Fibroblast of pulmonary artery (primary cell): ENCODE data around the gene ACTG1.

Source experiments
- DNase-seq: peaks from one replicate; pipeline ENCODE4 v3.0.0-alpha.2; 2010; ENCODE audit warnings: low read depth
- H3K4me3 ChIP-seq: replicated peaks from 2 replicates; pipeline ENCODE4 v1.5.1; 2011; ENCODE audit warnings: low read depth, mild to moderate bottlenecking, control low read depth, low read length, moderate library complexity
- TF ChIP-seq, protein P1 (sequence below): IDR thresholded peaks from 2 replicates; pipeline ENCODE4 v1.5.1; 2011; ENCODE audit warnings: mild to moderate bottlenecking, control low read depth, low read length, inconsistent platforms; ENCODE audit errors: missing control alignments

The ACTG1 gene

DNA sequence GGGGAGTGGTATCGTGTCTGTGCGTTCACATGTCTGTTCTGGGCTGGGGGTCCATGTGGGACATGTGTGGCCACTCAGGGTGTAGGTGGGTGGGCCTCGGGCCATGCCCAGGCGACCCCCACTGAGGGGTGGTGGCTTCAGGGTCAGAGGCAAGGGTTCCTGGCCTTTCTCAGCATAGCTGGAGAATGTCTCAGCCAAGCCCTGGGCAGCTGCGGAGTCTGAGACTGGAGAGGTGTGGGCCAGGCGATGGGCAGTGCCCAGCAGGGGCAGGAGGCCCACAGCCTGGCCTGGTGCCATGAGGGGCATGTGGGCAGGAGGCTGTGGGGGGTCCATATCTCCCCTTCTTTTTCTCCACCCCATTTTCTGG, 16.8 kb upstream of the ACTG1 start:
- TF ChIP-seq, protein P1, sequence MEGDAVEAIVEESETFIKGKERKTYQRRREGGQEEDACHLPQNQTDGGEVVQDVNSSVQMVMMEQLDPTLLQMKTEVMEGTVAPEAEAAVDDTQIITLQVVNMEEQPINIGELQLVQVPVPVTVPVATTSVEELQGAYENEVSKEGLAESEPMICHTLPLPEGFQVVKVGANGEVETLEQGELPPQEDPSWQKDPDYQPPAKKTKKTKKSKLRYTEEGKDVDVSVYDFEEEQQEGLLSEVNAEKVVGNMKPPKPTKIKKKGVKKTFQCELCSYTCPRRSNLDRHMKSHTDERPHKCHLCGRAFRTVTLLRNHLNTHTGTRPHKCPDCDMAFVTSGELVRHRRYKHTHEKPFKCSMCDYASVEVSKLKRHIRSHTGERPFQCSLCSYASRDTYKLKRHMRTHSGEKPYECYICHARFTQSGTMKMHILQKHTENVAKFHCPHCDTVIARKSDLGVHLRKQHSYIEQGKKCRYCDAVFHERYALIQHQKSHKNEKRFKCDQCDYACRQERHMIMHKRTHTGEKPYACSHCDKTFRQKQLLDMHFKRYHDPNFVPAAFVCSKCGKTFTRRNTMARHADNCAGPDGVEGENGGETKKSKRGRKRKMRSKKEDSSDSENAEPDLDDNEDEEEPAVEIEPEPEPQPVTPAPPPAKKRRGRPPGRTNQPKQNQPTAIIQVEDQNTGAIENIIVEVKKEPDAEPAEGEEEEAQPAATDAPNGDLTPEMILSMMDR, result no peak
- no peak for DNase-seq
- H3K4me3 ChIP-seq, result no peak overlapping the region

- DNase-seq, result no peak
- TF ChIP-seq, protein P1, result no peak
- H3K4me3 ChIP-seq, result no peak overlapping the region
These were observed 16.2 kb upstream of the ACTG1 start for GRCh38 chr17:81528651-81529436.

- TF ChIP-seq, protein P1, result no peak
- no peak overlapping the region for H3K4me3 ChIP-seq
- no peak for DNase-seq
These were observed 15.7 kb upstream of the ACTG1 start for GRCh38 chr17:81528384-81528650.

DNA sequence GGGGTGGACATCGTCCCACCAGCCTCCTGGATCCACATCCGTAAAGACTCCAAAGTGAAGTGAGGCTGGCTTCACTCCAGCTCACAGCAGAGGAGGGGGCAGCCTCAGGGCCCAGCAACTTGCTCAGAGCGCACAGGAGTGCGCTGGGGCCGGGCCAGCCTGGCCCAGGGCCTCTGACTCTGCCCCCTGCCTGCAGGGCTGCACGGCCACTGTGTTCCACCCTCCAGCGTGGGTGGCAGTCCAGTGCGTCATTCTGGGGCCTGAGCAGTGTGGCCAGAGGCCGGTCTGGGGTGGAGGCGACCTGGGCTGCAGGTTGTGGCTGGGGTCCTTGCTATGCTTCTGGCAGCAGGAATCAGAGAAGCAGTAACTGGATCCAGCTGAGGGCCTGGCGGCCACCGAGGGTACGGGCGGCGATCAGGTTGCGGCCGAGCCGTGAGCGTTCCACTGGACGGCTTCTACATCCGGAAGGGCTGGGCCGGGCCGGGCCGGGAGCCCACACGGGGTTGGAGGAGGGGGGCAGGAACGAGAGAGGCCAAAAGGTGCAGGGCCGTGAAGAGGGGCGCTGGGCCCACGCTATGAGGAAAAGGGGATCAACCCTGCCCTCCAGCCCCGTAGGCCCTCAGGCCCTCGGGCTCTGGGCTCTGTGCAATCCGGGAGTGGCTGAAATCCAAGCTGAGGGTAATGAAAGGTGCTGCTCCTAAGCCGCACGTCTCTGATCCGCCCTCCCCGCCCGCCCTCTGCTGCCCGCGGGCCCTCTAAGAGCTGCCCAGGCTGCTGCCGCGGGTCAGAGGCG, 15.2 kb upstream of the ACTG1 start, which contains the start of gene FSCN2:
Gene FSCN2, plus strand, starts transcription at position 787 of the 793 bp plus-strand sequence. CDS start 155 bp downstream, outside the sequence.
- H3K4me3 ChIP-seq, result no peak within 1 kb of the TSS
- no peak for DNase-seq
- TF ChIP-seq, protein P1, result peak; percentile 33

DNA sequence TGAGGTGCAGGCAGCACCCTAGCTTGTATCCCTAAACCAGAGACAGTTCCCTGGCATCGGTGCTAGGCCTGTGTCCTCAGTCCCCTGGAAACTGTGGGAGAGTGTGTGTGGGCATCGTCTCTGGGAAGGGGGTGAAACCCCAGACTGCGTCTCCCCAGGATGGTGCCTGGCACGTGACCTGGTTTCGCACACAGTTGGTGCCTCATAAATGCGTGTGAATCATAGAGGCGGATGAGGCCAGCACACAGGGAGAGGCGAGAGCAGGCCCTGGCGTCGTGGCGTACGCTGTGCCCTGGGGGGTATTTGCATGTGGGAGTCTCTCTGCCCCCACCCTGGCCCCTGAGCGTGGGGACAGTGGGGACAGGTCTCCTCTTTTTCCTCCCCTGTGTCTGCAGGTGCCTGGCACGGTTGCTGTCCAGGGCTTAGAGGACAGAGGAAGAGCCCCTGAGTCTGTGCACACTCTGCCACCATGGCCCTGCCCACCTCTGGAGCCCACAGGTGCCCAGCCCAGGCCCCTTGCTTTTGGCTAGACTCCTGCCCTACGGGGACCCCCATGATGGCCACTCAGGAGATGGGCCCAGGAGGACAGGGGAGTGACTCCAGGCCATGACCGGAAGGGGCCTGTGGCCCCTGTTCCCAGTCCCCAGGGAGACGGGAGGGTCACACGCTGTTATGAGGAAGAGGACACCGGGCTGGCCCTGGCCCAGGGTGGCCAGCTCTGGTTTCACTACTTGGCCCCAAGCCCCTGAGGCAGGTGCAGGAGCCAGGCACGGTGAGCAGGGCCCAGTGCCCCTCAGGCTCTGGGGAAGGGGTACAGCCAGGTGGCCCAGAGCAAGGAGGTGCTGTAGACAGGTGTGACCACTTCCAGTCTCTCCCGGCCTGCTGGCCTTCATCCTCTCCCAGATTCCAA, 14.3 kb upstream of the ACTG1 start:
- no peak for DNase-seq
- TF ChIP-seq, protein P1, result no peak
- no peak overlapping the region for H3K4me3 ChIP-seq

GRCh38 chr17:81524865-81525159, 12.2 kb upstream of the ACTG1 start:
- H3K4me3 ChIP-seq, result no peak overlapping the region
- no peak for DNase-seq
- TF ChIP-seq, protein P1, result no peak
